ENCODE data around the gene MAGEE2.
A peak's percentile ranks its signal among the peaks of the same experiment; 100 is the strongest.
"Not testable (repeated sequence)": the region's sequence is repeated elsewhere in the genome, so short reads cannot be mapped to it uniquely, and the experiment has no call there.

The MAGEE2 gene

GRCh38 chrX:75784680-75785491, at the start of gene MAGEE2:
TSS of gene MAGEE2 (minus strand) at chrX:75785254. CDS start at chrX:75785051, 203 bp downstream.
- Histone ChIP-seq H3K27me3 (ENCODE audit: control insufficient read depth in 1 of 2, insufficient read depth in 2 of 2, low read length in 2 of 2) (no peaks in the 10 kb centered on the region), H3K4me3 (ENCODE audit: low read depth in 1 of 2, low read length in 2 of 2) (peak within 1 kb of the TSS in 1 of 2 donors; percentile 39), H3K4me1 (ENCODE audit: insufficient read depth, low read length) (no peaks in the 10 kb centered on the region), H3K9me3 (ENCODE audit: low read length) (no peaks in the 10 kb centered on the region), H3K36me3 (ENCODE audit: insufficient read depth, low read length) (no peaks in the 10 kb centered on the region), H3K27ac (ENCODE audit: low read depth, low read length) (no peak within 1 kb of the TSS), H3K9ac (ENCODE audit: low read length) (no peak within 1 kb of the TSS)

GRCh38 chrX:75786290-75786689, 1.2 kb upstream of the MAGEE2 start:
- H3K36me3 ChIP-seq (ENCODE audit: insufficient read depth, low read length): no peaks in the 10 kb centered on the region
- H3K9me3 ChIP-seq (ENCODE audit: low read length): no peaks in the 10 kb centered on the region
- H3K27ac ChIP-seq (ENCODE audit: low read depth, low read length): no peak overlapping the region
- H3K27me3 ChIP-seq (ENCODE audit: control insufficient read depth in 1 of 2, insufficient read depth in 2 of 2, low read length in 2 of 2): no peaks in the 10 kb centered on the region
- H3K4me3 ChIP-seq (ENCODE audit: low read depth in 1 of 2, low read length in 2 of 2): no peak overlapping the region
- H3K9ac ChIP-seq (ENCODE audit: low read length): no peak overlapping the region
- H3K4me1 ChIP-seq (ENCODE audit: insufficient read depth, low read length): no peaks in the 10 kb centered on the region

DNA sequence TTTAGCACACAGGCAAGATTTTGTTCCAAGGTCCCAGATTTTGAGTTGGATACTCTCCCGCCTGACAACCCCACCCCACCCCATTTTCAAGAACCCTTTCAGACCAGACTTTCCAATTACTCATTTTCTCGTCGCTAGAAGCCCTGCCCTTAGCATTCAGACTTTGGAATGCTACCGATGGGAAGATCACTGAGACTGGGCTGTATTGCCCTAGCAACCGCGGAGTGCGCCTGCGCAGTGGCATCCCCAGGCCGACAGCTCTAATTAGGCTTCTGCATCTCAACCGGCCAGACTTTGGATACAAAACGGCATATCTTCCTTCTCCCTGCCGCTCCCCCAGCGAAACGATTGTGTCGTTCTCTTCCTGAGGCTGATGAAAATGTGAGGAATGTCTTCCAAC, 3.4 kb downstream of the MAGEE2 start:
- H3K9ac ChIP-seq (ENCODE audit: low read length): no peak overlapping the region
- no peaks in the 10 kb centered on the region for H3K36me3 ChIP-seq (ENCODE audit: insufficient read depth, low read length)
- no peaks in the 10 kb centered on the region for H3K9me3 ChIP-seq (ENCODE audit: low read length)
- no peak overlapping the region for H3K4me3 ChIP-seq (ENCODE audit: low read depth in 1 of 2, low read length in 2 of 2)
- H3K27me3 ChIP-seq (ENCODE audit: control insufficient read depth in 1 of 2, insufficient read depth in 2 of 2, low read length in 2 of 2): no peaks in the 10 kb centered on the region
- H3K4me1 ChIP-seq (ENCODE audit: insufficient read depth, low read length): no peaks in the 10 kb centered on the region
- no peak overlapping the region for H3K27ac ChIP-seq (ENCODE audit: low read depth, low read length)

GRCh38 chrX:75768063-75768462, 17.0 kb downstream of the MAGEE2 start:
- H3K27me3 ChIP-seq (ENCODE audit: control insufficient read depth in 1 of 2, insufficient read depth in 2 of 2, low read length in 2 of 2); H3K27ac ChIP-seq (ENCODE audit: low read depth, low read length); H3K4me1 ChIP-seq (ENCODE audit: insufficient read depth, low read length); H3K9ac ChIP-seq (ENCODE audit: low read length); H3K36me3 ChIP-seq (ENCODE audit: insufficient read depth, low read length); H3K4me3 ChIP-seq (ENCODE audit: low read depth in 1 of 2, low read length in 2 of 2); H3K9me3 ChIP-seq (ENCODE audit: low read length): not testable (repeated sequence)

GRCh38 chrX:75748431-75748830, 36.6 kb downstream of the MAGEE2 start:
- Histone ChIP-seq H3K27me3 (ENCODE audit: control insufficient read depth in 1 of 2, insufficient read depth in 2 of 2, low read length in 2 of 2) (no peaks in the 10 kb centered on the region), H3K4me3 (ENCODE audit: low read depth in 1 of 2, low read length in 2 of 2) (no peak overlapping the region), H3K36me3 (ENCODE audit: insufficient read depth, low read length) (no peaks in the 10 kb centered on the region), H3K9ac (ENCODE audit: low read length) (no peak overlapping the region), H3K9me3 (ENCODE audit: low read length) (peaks cover 3% of the 10 kb centered on the region), H3K4me1 (ENCODE audit: insufficient read depth, low read length) (no peaks in the 10 kb centered on the region), H3K27ac (ENCODE audit: low read depth, low read length) (no peak overlapping the region)

GRCh38 chrX:75746891-75747639, 38.0 kb downstream of the MAGEE2 start:
- peak overlapping the region; percentile 45 for H3K9ac ChIP-seq (ENCODE audit: low read length)

More at GRCh38 chrX:75746891-75747639, 38.0 kb downstream of the MAGEE2 start:
- no peaks in the 10 kb centered on the region for H3K36me3 ChIP-seq (ENCODE audit: insufficient read depth, low read length)
- no peaks in the 10 kb centered on the region for H3K4me1 ChIP-seq (ENCODE audit: insufficient read depth, low read length)
- no peak overlapping the region for H3K27ac ChIP-seq (ENCODE audit: low read depth, low read length)
- H3K27me3 ChIP-seq (ENCODE audit: control insufficient read depth in 1 of 2, insufficient read depth in 2 of 2, low read length in 2 of 2): no peaks in the 10 kb centered on the region
- H3K4me3 ChIP-seq (ENCODE audit: low read depth in 1 of 2, low read length in 2 of 2): peak overlapping the region; percentile 27 to 54
- peaks cover 4% of the 10 kb centered on the region for H3K9me3 ChIP-seq (ENCODE audit: low read length)

All from muscle layer of colon (tissue), 2 donors.